DMS53 treated with DMSO at 0.1 percent for 48 hours (cell line): ENCODE results near the gene ST8SIA6.
"Not testable (repeated sequence)": the region's sequence is repeated elsewhere in the genome, so short reads cannot be mapped to it uniquely, and the experiment has no call there.

Experiments
- DNase-seq: peaks from one replicate; lab custom pipeline; 2025; ENCODE audit not compliant: unreplicated experiment; lab: John Stamatoyannopoulos, UW

The ST8SIA6 gene

DNA sequence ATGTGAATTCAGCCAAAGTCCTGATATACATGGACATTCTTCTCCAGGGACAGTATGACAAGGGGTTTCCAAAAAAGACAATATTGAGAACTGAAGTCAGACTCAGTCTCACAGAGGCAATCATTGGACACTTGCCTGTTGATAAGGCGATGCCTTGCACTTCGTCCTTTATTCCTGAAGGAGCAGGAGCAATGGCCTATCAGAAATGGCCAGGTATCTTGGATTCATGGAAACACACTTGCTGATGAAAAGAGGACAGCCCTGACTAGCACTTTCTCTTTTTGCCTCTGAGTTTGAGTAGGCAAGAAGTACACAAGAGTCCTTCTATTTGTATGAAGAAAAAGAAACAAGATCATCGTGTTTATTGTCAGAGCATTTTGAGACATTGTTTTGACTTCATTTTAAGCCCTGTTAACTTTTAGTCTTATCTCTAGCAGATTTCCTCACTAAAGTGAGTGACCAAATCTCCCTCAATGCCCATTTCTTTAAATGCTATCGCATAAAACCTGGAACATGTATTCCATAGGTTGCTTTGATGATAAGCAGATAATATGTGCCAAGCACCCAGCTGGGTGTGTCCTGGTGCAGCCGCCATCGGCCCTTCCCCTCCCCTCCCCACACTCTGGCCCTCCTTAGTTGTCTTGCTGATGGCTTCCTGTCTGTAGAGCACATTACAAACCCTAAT lies 26.6 kb downstream of the ST8SIA6 start:
- DNase-seq, result no peak

DNA sequence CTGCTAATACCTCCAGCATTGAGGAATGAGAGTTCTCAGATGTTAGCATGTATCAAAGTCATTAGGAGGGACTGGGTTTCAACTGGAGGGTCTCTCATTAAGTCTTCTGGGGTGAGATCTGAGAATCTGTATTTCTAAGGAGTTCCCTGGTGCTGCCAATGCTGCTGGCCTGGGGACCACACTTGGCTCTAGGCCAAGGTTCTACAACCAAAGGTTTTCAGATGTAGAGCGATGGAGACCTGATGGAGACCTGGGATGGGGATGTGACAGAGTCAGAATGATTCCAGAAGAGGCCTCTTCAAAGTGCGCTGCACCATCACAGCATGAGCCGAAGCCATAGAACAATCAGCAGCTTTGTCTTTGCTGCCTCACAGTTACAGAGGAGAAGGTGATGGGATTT lies 27.2 kb downstream of the ST8SIA6 start:
- no peak for DNase-seq

DNA sequence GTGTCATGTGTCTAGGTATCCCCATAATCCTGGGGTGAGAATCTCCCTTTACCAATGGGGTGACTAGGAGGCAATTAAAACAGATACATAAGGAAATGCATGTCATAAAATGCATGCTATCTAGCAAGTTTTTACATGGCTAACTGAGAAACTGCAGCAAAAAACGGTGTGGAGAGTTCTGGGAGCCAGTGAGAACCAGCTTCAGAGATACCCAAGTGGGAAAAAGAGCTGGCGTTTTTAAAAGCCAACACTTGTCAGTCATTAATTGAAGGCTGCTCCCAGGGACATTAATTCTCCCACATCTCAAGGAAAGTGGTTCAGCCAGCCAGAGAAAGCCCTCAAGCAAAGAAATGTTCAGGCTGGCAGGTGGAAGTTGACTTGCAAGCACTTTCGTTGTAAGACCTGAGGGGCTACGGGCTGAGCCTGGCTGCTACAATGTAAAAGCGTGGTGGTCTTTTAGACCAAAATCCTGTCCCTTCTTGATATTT lies 28.1 kb downstream of the ST8SIA6 start:
- DNase-seq, result no peak

DNA sequence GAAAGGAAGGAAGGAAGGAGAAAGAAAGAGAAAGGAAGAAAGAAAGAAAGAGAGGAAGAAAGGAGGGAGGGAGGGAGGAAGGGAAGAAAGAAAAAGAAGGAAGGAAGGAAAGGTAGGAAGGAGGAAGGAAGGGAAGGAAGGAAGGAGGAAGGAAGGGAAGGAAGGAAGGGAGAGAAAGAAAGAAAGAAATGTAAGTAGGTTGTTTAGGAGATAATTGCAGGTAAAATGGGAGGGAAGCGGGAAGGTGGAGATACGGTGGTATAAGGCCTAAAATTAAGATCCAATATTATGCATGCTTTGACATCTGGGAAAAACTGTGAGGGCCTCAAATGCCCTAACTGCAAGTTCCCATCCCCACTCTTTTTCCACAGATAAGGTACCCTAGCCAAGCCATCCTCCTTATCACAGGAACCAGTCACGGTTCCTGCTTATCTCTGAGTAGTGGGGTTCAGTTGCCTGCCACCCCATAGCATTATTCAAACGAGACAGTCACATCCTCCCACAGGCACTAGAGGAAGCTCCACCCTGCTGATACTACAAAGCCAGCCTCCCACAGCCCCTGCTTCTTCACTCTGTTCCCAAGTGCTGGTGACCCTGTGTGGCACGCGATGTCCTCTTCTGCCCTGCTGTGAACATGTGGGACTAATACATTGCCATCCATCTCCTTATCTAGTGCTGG lies 28.7 kb downstream of the ST8SIA6 start:
- DNase-seq, result no peak

DNA sequence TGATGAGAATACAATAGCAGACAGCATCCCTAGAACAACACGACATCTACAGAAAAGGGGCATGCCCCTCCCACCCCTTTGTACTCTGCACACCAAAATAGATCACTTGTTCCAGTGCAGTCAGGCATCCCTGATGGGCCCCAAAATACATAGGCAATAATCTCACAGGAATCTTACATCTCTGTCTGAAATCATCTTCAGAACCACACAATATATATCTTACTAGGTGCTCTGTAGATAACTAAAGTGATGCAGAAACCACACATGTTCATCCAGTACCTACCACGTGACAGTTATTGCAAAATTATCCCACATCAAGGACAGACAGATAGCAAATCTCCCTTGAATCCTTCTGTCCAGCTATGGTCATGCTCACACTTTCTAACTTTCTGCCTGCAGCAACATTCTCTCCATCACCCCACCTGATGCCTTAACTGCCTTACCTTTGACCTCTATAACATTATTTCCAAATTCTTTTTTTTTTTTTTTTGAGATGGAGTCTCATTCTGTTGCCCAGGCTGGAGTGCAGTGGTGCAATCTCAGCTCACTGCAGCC lies 30.7 kb downstream of the ST8SIA6 start:
- DNase-seq, result no peak

DNA sequence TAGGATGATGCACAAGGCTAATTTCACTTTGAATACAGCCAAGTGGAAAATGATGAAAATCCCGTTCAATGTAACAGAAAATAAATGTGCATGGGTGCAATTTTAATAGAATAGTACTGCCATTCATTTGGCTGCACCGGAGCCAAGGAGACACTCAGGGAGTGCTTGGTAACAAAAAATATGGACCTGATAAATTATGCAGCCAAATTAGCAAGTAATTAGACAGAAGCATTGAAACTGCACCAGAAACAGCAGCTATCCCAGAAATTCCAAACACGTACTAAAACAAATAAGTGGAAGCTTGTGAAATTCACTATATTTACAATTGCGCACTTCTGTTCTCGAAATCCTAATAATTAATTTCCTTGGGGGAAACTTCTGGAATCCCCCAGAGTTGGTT lies 31.5 kb downstream of the ST8SIA6 start:
- DNase-seq, result no peak

DNA sequence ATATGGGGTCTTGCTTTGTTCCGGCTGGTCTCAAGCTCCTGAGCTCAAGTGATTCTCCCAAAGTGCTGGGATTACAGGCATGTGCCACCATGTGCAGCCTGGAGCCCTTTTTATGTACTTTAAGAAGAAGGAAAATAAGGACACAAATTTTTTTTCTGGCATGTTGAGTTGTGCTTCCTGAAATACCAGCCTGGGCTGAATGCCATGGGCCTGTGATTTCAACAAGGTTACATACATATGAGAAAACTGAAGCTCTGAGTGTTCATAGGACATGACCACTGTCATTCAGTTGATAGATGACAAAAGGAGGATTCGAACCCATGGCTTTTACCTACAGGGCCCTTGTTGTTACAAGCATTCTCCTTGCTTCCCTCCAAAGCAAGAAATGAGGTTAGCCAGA lies 36.1 kb downstream of the ST8SIA6 start:
- no peak for DNase-seq

DNA sequence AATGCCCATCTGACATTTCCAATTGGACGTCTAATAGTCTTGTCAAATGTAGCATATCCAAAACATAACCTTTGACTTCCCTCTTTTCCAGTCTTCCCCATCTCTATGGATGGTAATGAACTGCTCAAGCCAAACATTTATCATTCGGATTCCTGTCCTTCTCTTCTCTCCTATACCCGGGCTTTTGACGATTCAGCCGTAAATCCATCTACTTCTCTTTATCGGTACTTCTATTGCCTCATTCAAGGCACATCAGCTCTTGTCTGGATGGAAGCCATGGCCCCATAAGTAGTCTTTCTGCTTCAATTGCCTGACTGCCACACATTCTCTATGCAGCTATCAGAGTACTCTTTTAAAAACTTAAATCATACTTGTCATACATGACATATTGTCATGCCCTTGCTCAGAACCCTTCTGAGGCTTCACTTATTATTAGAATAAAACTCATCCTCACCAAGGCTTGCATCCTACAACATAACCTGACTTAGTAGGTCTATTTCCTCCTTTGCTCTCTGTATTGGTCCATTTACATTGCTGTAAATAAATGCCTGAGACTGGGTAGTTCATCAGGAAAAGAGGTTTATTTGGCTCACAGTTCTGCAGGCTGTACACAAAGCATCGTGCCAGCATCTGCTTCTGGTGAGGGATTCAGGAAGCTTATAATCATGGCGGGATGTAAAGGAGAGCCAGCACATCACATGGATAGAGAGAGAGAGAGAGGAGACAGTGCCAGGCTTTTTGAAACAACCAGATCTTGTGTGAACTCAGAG lies 37.8 kb downstream of the ST8SIA6 start:
- no peak for DNase-seq

DNA sequence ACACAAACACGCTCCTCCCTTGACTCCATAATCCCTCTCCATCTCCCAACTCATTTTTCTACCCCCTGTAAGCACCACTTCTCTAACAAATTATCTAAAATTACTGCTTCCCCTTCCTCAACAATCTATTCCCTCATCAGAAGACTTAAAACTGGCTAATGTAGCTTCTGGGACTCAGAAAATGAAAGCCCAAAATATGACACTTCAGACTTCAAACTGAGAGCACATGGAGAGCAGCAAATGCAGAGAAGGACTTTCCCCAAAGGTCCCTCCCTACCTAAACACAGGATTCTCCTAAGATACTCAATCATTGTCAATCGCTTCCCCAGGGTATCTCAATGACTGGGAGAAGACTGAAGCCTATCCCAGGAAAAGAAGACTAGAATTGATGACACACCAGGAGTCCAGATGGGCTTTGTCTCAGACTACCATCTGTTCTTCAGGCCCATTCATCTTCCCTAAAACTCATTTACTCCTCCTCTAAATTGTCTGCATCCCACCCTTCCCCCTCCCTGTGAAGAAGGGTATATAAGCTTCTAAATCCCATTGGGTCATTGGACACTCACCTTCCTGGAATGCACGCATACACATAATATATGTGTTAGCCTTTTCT lies 39.2 kb downstream of the ST8SIA6 start:
- DNase-seq, result no peak

DNA sequence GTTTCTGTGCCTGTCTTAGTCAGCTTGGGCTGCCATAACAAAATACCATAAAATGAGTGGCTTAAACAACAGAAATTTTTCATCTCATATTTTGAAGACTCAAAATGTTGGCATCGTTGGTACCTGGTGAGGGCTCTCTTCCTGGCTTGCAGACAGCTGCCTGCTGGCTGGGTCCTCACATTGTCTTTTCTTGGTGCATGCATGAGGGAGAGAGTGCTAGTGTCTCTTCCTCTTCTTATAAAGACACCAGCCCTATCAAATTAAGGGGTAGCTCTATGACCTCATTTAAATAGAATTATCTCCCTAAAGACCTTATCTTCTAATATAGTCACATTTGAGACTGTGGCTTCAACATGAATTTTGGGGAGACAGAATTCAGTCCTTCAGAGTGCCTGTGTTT lies 39.9 kb downstream of the ST8SIA6 start:
- DNase-seq, result no peak

DNA sequence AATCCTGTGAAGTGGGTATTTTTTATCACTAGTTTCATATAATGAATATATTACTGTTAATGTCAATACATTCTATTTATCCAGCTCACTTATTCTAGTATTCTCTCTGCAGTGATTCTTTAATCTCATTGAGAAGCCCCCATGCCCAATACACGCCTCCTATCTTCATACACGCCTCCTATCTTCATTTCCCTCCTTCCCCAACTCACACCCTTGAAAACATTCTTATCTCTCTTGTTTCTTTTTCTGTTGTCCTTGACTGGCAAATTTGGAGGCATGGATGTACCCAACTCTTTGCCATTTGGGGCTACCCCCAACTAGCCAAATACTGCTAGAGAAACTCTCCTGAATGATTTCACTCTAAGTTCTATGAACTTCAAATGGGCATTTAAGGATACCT lies 40.5 kb downstream of the ST8SIA6 start:
- no peak for DNase-seq

DNA sequence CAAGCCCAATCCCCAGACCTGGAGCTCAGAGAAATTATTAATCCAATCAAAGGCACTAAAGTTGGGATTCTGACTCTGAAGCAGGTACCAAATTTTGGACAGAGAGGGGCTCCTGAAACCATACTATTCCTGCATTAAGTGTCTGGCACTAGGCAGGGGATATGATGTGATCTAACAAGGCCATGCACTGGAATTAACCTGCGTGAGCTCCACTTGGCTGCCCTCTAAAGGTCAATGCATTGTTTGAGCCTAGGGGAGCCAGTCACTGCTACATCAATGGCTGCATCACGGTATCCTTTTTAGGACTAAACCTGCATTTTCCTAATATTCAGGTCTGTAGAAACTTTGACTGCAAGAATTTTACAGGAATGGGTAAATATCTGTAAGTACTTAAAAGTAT lies 42.1 kb downstream of the ST8SIA6 start:
- DNase-seq, result peak; percentile 48

DNA sequence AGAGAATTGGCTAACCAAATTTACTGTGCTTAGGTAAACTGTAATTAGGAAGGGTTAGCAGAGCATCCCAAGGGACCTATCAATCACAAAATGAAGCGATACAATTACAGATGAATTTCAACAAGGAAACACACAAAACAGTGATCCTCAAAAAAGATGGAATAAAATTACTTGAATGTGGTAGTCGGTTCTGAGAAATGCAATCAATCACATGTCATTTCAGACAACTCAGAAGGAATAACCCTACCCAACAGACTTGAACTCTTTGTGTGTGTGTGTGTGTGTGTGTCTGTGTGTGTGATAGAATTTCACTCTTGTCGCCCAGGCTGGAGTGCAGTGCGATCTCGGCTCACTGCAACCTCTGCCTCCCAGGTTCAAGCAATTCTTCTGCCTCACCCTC lies 43.5 kb downstream of the ST8SIA6 start:
- DNase-seq, result no peak

DNA sequence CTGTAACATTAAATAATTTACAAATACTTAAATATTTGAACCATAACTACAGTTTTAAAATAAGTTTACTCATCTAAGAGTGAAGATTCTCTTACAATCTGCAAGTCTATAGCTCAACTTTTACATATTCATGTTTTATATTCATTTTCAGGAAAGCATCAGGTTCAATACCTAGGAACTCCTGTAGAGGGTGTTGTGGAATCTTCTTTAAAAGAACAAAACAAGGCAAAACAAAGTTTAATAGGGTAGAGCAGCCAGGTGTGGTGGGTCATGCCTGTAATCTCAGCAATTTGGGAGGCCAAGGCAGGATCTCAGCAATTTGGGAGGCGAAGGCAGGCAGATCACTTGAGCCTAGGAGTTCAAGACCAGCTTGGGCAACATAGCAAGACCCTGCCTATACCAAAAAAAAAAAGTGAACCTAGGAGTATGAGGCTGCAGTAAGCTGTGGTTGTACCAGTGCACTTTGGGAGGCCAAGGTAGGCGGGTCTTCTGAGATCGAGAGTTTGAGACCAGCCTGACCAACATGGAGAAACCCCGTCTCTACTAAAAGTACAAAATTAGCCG lies 45.1 kb downstream of the ST8SIA6 start:
- DNase-seq, result peak; percentile 16

DNA sequence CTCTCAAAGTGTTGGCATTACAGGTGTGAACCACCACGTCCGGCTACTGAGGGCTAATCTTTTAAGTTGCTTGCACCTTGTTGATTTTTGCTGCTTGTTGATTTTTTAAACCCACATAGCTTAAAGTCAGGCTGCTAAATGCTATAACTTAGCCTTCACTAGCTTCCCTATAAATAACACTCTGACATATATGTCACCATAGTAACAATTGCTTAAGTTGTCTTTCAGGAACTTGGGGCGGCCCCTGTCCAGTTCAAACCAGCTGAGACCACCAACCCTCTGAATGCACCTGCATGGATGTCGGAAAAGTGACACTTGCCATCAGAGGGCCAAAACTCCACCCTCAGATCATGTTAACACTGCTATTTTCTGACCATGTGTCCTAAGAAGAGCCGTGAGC lies 47.3 kb downstream of the ST8SIA6 start:
- no peak for DNase-seq

DNA sequence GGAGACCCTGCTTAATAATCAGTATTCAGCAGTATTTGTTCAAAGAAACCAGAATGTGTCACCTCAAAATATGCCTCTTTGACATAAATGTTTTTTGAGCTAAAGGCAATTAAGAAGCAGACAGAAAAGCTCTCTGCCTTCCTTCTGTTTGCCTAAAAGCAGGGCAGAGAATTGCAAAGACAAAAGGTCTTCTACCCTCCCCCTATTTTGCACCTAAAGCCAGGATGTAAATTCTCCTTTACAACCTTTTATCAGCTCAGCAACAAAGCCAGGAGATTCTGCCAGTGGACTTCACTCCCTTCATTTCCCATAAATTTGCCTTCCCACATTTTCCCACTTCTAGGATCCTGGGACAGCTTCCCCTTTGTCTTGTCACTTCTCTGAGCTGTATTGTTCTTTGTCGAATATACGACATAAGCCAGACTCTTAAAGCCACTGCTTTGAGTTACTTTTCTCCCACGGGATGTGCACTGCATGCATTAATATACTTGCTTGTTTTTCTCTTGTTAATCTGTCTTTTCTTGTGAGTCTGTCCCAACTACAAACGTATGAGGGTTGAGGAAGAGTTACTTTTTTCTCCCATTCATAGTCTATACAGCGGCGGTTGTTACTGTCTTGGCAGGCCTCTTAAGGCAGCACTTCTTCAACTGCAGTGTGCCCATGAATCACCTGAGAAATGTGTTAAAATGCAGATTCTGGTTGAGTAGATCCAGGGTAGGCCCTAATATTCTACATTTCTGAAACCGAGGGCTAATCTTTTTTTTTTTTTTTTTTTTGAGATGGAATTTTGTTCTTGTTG lies 48.2 kb downstream of the ST8SIA6 start:
- DNase-seq, result no peak

DNA sequence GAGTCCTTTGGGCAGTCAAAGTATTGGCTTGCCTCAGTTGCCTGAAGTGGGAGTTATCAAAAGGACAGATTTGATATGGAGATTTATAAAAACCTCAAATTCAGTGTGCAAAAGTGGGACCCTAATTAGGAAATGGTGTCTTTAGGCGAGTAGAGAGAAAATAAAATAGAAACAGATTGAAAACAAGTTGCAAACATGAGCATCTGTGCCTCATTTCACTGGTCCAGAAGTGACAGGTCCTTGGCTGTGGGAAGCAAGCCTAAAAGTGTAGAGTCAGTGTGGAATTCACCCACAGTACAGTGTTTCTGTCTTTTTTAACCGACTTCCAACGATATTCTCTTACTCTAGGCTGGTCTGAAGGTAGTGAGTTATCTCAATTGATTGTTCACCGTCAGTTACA lies 51.2 kb downstream of the ST8SIA6 start:
- DNase-seq, result no peak

DNA sequence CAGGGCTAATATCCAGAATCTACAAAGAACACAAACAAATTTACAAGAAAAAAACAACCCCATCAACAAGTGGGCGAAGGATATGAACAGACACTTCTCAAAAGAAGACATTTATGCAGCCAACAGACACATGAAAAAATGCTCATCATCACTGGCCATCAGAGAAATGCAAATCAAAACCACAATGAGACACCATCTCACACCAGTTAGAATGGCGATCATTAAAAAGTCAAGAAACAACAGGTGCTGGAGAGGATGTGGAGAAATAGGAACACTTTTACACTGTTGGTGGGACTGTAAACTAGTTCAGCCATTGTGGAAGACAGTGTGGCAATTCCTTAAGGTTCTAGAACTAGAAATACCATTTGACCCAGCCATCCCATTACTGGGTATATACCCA lies 52.4 kb downstream of the ST8SIA6 start:
- DNase-seq, result not testable (repeated sequence)

DNA sequence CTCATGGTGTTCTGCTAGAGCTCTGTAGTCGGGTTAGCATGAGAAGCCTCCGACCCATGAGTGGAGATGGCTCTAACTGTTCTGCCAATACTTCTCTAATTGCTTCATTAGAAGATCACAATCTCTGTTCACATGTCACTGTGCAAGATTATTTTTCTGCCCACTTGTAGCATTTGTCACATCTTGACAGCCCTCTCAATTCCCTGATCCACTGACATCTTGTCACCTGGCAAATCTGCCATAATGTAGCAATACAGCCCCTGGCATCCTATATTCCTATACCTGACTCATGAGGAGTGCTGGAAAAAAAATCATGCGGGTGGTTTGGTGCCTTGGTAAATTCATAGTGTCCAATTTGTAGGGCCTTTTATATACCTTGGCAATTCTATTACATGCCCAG lies 58.4 kb downstream of the ST8SIA6 start:
- no peak for DNase-seq

DNA sequence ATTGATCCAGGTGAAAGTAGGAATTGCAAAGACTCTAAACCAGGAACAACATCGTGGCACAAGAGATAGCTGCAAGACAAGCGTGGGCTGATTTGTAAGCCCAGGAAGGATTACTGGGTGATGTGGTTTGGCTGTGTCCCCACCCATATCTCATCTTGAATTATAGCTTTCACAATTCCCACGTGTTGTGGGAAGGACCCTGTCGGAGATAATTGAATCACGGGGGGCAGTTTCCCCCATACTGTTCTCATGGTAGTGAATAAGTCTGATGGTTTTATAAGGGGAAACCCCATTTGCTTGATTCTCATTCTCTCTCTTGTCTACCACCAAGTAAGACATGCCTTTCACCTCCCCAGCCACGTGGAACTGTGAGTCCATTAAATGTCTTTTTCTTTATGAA lies 59.5 kb downstream of the ST8SIA6 start:
- DNase-seq, result no peak
